GM10847 (cell line): ENCODE results near the gene MLX.
"Not testable (repeated sequence)": the region's sequence is repeated elsewhere in the genome, so short reads cannot be mapped to it uniquely, and the experiment has no call there.

ENCODE experiments used
- POLR2A ChIP-seq: IDR thresholded peaks from 2 replicates; pipeline ENCODE4 v1.6.1; 2011; ENCODE audit not compliant: insufficient read length; ENCODE audit errors: extremely low read depth

The MLX gene

GRCh38 chr17:42548070-42548837 is 18.6 kb upstream of the MLX start:
- peak; percentile 31 for TF ChIP-seq POLR2A

- TF ChIP-seq POLR2A = no peak
Measured at GRCh38 chr17:42548993-42549755, 17.7 kb upstream of the MLX start.

GRCh38 chr17:42552736-42553135 is 14.2 kb upstream of the MLX start, which contains the start of gene HSD17B1:
HSD17B1 (plus strand) TSS chr17:42552923; CDS start chr17:42552934, 11 bp downstream.
- not testable (repeated sequence) for TF ChIP-seq POLR2A

- TF ChIP-seq POLR2A = no peak
Measured at GRCh38 chr17:42553161-42553818, 13.6 kb upstream of the MLX start.

GRCh38 chr17:42553866-42554249 is 13.0 kb upstream of the MLX start:
- TF ChIP-seq POLR2A = no peak

GRCh38 chr17:42554250-42555121 is 12.4 kb upstream of the MLX start:
- peak; percentile 85 for TF ChIP-seq POLR2A

GRCh38 chr17:42555122-42555622 is 11.7 kb upstream of the MLX start:
- TF ChIP-seq POLR2A = no peak

GRCh38 chr17:42559075-42559474 is 7.8 kb upstream of the MLX start:
- no peak for TF ChIP-seq POLR2A

- no peak for TF ChIP-seq POLR2A
Measured at GRCh38 chr17:42560246-42560645, 6.7 kb upstream of the MLX start.

GRCh38 chr17:42561897-42562387 is 5.0 kb upstream of the MLX start, which contains the start of gene COASY:
COASY (plus strand) TSS chr17:42562148; CDS start chr17:42562623, 475 bp downstream.
- peak; percentile 74 for TF ChIP-seq POLR2A

GRCh38 chr17:42562388-42563142 is 4.3 kb upstream of the MLX start:
- TF ChIP-seq POLR2A = no peak

GRCh38 chr17:42563143-42563509 is 3.8 kb upstream of the MLX start:
- no peak for TF ChIP-seq POLR2A

GRCh38 chr17:42563543-42563942 is 3.4 kb upstream of the MLX start:
- TF ChIP-seq POLR2A = no peak

GRCh38 chr17:42563950-42564349 is 3.0 kb upstream of the MLX start:
- TF ChIP-seq POLR2A = no peak
